ENCODE data around the gene TMED1. TPM values are rescaled to one million over a fixed set of nuclear protein-coding genes. Genes with fewer than 3 reads are reported as not detected.

Gene TMED1
- total RNA-seq, 6 experiments from 2014 or later, result 42.8 to 65.0 (median 48.1) TPM

GRCh38 chr19:10868872-10869547 lies 33.0 kb upstream of the TMED1 start:
- H3K4me1 Mint-ChIP-seq (ENCODE audit: low read depth), result peaks cover 24% of the 10 kb centered on the region
- no peak overlapping the region for H3K4me3 Mint-ChIP-seq
- no peaks in the 10 kb centered on the region; the same call in 1 of the 2 replicates for H3K27me3 Mint-ChIP-seq (ENCODE audit: insufficient read depth)
- no peaks in the 10 kb centered on the region for H3K9me3 Mint-ChIP-seq
- DNase-seq, result no peak
- no peak overlapping the region for H3K27ac Mint-ChIP-seq
- TF ChIP-seq, protein P1, sequence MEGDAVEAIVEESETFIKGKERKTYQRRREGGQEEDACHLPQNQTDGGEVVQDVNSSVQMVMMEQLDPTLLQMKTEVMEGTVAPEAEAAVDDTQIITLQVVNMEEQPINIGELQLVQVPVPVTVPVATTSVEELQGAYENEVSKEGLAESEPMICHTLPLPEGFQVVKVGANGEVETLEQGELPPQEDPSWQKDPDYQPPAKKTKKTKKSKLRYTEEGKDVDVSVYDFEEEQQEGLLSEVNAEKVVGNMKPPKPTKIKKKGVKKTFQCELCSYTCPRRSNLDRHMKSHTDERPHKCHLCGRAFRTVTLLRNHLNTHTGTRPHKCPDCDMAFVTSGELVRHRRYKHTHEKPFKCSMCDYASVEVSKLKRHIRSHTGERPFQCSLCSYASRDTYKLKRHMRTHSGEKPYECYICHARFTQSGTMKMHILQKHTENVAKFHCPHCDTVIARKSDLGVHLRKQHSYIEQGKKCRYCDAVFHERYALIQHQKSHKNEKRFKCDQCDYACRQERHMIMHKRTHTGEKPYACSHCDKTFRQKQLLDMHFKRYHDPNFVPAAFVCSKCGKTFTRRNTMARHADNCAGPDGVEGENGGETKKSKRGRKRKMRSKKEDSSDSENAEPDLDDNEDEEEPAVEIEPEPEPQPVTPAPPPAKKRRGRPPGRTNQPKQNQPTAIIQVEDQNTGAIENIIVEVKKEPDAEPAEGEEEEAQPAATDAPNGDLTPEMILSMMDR (IDR thresholded peaks at IDR 0.05), result no peak
- no peaks in the 10 kb centered on the region; the same call in 1 of the 2 replicates for H3K36me3 Mint-ChIP-seq (ENCODE audit: low read depth)

DNA sequence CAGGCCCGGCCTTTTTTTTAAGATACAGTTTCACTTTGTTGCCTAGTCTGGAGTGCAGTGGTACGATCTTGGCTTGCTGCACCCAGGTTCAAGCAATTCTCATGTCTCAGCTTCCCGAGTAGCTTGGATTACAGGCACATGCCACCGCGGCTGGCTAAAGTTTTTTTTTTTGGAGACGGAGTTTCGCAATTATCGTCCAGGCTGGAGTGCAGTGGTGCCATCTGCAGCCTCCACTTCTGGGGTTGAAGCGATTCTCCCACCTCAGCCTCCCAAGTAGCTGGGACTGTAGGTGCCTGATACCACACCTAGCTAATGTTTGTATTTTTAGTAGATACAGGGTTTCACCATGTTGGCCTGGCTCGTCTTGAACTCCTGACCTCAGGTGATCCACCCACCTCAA lies 30.5 kb upstream of the TMED1 start:
- peaks cover 27% of the 10 kb centered on the region for H3K4me1 Mint-ChIP-seq (ENCODE audit: low read depth)
- no peaks in the 10 kb centered on the region for H3K9me3 Mint-ChIP-seq
- H3K4me3 Mint-ChIP-seq, result no peak overlapping the region
- H3K27ac Mint-ChIP-seq, result no peak overlapping the region
- H3K36me3 Mint-ChIP-seq (ENCODE audit: low read depth), result no peaks in the 10 kb centered on the region
- TF ChIP-seq, protein P1 (IDR thresholded peaks at IDR 0.05), result no peak
- DNase-seq, result no peak
- no peaks in the 10 kb centered on the region; the same call in 1 of the 2 replicates for H3K27me3 Mint-ChIP-seq (ENCODE audit: insufficient read depth)

DNA sequence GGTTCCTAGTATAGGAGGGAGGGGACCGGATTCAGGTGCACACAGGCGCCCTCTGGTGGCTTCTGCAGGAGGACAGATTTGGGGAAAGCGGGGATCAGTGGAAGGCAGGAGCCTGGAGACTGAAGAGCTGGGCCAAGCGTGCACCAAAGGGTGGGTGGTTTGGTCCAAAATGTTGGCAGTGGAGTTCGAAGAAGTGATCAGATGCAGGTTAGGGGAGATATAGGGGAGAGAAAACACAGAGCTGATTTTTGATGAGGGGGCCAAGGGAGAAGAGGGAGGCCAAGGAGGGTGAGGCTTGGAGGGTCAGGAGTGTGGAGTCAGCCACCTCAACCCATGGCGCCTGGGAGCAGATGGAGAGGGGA lies 28.5 kb upstream of the TMED1 start:
- Mint-ChIP-seq H3K27me3 (ENCODE audit: insufficient read depth) (no peaks in the 10 kb centered on the region), H3K9me3 (no peaks in the 10 kb centered on the region), H3K4me1 (ENCODE audit: low read depth) (peaks cover 23% of the 10 kb centered on the region), H3K27ac (peak overlapping the region; percentile 52; the same call in 1 of the 2 replicates), H3K36me3 (ENCODE audit: low read depth) (no peaks in the 10 kb centered on the region), H3K4me3 (peak overlapping the region; percentile 0)
- TF ChIP-seq, protein P1 (IDR thresholded peaks at IDR 0.05), result peak; percentile 92
- peak; percentile 66 for DNase-seq

- H3K4me3 Mint-ChIP-seq, result peak overlapping the region; percentile 73; the same call in 1 of the 2 replicates
- H3K4me1 Mint-ChIP-seq (ENCODE audit: low read depth), result peaks cover 26% of the 10 kb centered on the region
- DNase-seq, result peak; percentile 33
- TF ChIP-seq, protein P1 (IDR thresholded peaks at IDR 0.05), result no peak
- no peaks in the 10 kb centered on the region for H3K36me3 Mint-ChIP-seq (ENCODE audit: low read depth)
- H3K9me3 Mint-ChIP-seq, result no peaks in the 10 kb centered on the region
- no peaks in the 10 kb centered on the region for H3K27me3 Mint-ChIP-seq (ENCODE audit: insufficient read depth)
- peak overlapping the region; percentile 88 for H3K27ac Mint-ChIP-seq
Measured at GRCh38 chr19:10863107-10863717, 27.2 kb upstream of the TMED1 start.

GRCh38 chr19:10862561-10863106 lies 26.6 kb upstream of the TMED1 start:
- TF ChIP-seq, protein P1 (IDR thresholded peaks at IDR 0.05), result no peak
- H3K4me1 Mint-ChIP-seq (ENCODE audit: low read depth), result peaks cover 28% of the 10 kb centered on the region
- no peaks in the 10 kb centered on the region for H3K9me3 Mint-ChIP-seq
- H3K27ac Mint-ChIP-seq, result peak overlapping the region; percentile 88
- peak overlapping the region; percentile 73; the same call in 1 of the 2 replicates for H3K4me3 Mint-ChIP-seq
- DNase-seq, result no peak
- no peaks in the 10 kb centered on the region for H3K36me3 Mint-ChIP-seq (ENCODE audit: low read depth)
- H3K27me3 Mint-ChIP-seq (ENCODE audit: insufficient read depth), result no peaks in the 10 kb centered on the region
